Loucy (cell line): Measurements from ENCODE around the gene ACBD7.

Experiments used
- H2AFZ ChIP-seq: fragments of 200-600 bp; sonication (generic); 2 replicates; pipeline ENCODE4 v1.6.0; 2016; ENCODE audit warnings: antibody characterized with exemption, mild to moderate bottlenecking, low read length, moderate library complexity
- H3F3A ChIP-seq: fragments of 200-600 bp; 2 replicates; pipeline ENCODE4 v1.6.0; 2016; ENCODE audit warnings: antibody characterized with exemption, low read depth, mild to moderate bottlenecking
- H3K27me3 ChIP-seq: fragments of 200-600 bp; sonication (generic); 2 replicates; pipeline ENCODE4 v1.6.1; 2014; ENCODE audit warnings: low read length, mild to moderate bottlenecking; ENCODE audit not compliant: insufficient read depth, poor library complexity, severe bottlenecking
- H3K36me3 ChIP-seq: fragments of 200-600 bp; sonication (generic); 2 replicates; pipeline ENCODE4 v1.6.1; 2016; ENCODE audit warnings: low read length; ENCODE audit not compliant: insufficient read depth
- H3K4me1 ChIP-seq: fragments of 200-600 bp; sonication (generic); 2 replicates; pipeline ENCODE4 v1.5.1; 2014; ENCODE audit warnings: low read length, mild to moderate bottlenecking; ENCODE audit not compliant: insufficient read depth, poor library complexity, severe bottlenecking
- H3K4me2 ChIP-seq: fragments of 200-600 bp; sonication (generic); 2 replicates; pipeline ENCODE4 v1.6.0; 2014; ENCODE audit warnings: antibody characterized with exemption, low read length, low read depth, mild to moderate bottlenecking; ENCODE audit not compliant: poor library complexity, severe bottlenecking
- H3K4me3 ChIP-seq: fragments of 200-600 bp; sonication (generic); 2 replicates; pipeline ENCODE4 v1.5.1; 2014; ENCODE audit warnings: low read length, mild to moderate bottlenecking, mixed read lengths; ENCODE audit not compliant: poor library complexity, severe bottlenecking
- H3K79me2 ChIP-seq: fragments of 200-600 bp; sonication (generic); 2 replicates; pipeline ENCODE4 v1.6.1; 2014; ENCODE audit warnings: low read length; ENCODE audit not compliant: insufficient read depth
- H3K9ac ChIP-seq: fragments of 200-600 bp; sonication (generic); 2 replicates; pipeline ENCODE4 v1.6.0; 2014; ENCODE audit warnings: mild to moderate bottlenecking, low read depth, low read length, moderate library complexity; ENCODE audit not compliant: poor library complexity, severe bottlenecking
- H3K9me2 ChIP-seq: fragments of 200-600 bp; sonication (generic); replicated peaks from 2 replicates; pipeline ENCODE4 v1.6.1; 2016; ENCODE audit warnings: low read depth, low read length, mixed read lengths
- H3K9me3 ChIP-seq: fragments of 200-600 bp; sonication (generic); 2 replicates; pipeline ENCODE4 v1.6.1; 2014; ENCODE audit warnings: mild to moderate bottlenecking, antibody characterized with exemption, low read length, low read depth; ENCODE audit not compliant: insufficient read depth
- H4K20me1 ChIP-seq: fragments of 200-600 bp; sonication (generic); 2 replicates; pipeline ENCODE4 v1.6.0; 2014; ENCODE audit warnings: antibody characterized with exemption, low read length, mild to moderate bottlenecking; ENCODE audit not compliant: insufficient read depth, poor library complexity, severe bottlenecking
- EZH2phosphoT487 ChIP-seq: fragments of 200-600 bp; IDR thresholded peaks from 2 replicates; pipeline ENCODE4 v1.6.1; 2018; ENCODE audit warnings: antibody characterized with exemption, mild to moderate bottlenecking, moderate library complexity, borderline replicate concordance
- TF ChIP-seq, protein P1 (sequence below): fragments of 200-600 bp; sonication (generic); conservative IDR thresholded peaks from 2 replicates; pipeline ENCODE4 v1.5.1; 2014; ENCODE audit warnings: mild to moderate bottlenecking, antibody characterized with exemption, low read length

ACBD7 gene

GRCh38 chr10:15052121-15052520 lies 36.5 kb downstream of the ACBD7 start:
- H3K9me3 ChIP-seq: no peaks in the 10 kb centered on the region
- no peaks in the 10 kb centered on the region for H3F3A ChIP-seq
- H3K4me3 ChIP-seq: no peak overlapping the region
- no peaks in the 10 kb centered on the region for H3K9me2 ChIP-seq
- no peaks in the 10 kb centered on the region for H3K36me3 ChIP-seq
- H3K4me1 ChIP-seq: no peaks in the 10 kb centered on the region
- no peak overlapping the region for H3K4me2 ChIP-seq
- no peak overlapping the region for H3K9ac ChIP-seq
- no peaks in the 10 kb centered on the region for H3K79me2 ChIP-seq
- no peaks in the 10 kb centered on the region for H4K20me1 ChIP-seq
- no peak overlapping the region for H2AFZ ChIP-seq
- no peaks in the 10 kb centered on the region for H3K27me3 ChIP-seq
- TF ChIP-seq, protein P1, sequence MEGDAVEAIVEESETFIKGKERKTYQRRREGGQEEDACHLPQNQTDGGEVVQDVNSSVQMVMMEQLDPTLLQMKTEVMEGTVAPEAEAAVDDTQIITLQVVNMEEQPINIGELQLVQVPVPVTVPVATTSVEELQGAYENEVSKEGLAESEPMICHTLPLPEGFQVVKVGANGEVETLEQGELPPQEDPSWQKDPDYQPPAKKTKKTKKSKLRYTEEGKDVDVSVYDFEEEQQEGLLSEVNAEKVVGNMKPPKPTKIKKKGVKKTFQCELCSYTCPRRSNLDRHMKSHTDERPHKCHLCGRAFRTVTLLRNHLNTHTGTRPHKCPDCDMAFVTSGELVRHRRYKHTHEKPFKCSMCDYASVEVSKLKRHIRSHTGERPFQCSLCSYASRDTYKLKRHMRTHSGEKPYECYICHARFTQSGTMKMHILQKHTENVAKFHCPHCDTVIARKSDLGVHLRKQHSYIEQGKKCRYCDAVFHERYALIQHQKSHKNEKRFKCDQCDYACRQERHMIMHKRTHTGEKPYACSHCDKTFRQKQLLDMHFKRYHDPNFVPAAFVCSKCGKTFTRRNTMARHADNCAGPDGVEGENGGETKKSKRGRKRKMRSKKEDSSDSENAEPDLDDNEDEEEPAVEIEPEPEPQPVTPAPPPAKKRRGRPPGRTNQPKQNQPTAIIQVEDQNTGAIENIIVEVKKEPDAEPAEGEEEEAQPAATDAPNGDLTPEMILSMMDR: no peak
- TF ChIP-seq EZH2phosphoT487: no peak

DNA sequence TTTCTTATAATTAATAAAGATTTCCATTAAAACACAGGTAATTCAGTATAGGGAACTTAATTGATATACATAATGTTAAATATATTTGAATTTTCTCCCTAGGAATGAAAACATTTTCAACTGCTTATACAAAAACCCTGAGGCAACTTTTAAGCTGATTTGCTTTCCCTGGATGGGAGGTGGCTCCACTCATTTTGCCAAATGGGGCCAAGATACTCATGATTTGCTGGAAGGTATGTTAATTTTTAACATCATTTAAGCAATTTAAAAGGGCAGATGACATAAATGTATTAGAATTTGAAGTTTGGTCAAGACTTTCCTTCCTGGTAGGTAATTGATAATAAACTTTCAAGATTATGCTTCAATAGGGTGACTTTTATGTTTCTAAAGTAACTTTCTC lies 39.0 kb downstream of the ACBD7 start:
- Histone ChIP-seq H3K4me1 (no peaks in the 10 kb centered on the region), H3K36me3 (no peaks in the 10 kb centered on the region), H2AFZ (no peak overlapping the region), H3K9me2 (no peaks in the 10 kb centered on the region), H3K9me3 (no peaks in the 10 kb centered on the region), H3K9ac (no peak overlapping the region), H3F3A (no peaks in the 10 kb centered on the region), H4K20me1 (no peaks in the 10 kb centered on the region), H3K4me3 (no peak overlapping the region), H3K79me2 (no peaks in the 10 kb centered on the region), H3K4me2 (no peak overlapping the region), H3K27me3 (no peaks in the 10 kb centered on the region)
- TF ChIP-seq, protein P1: no peak
- TF ChIP-seq EZH2phosphoT487: no peak

DNA sequence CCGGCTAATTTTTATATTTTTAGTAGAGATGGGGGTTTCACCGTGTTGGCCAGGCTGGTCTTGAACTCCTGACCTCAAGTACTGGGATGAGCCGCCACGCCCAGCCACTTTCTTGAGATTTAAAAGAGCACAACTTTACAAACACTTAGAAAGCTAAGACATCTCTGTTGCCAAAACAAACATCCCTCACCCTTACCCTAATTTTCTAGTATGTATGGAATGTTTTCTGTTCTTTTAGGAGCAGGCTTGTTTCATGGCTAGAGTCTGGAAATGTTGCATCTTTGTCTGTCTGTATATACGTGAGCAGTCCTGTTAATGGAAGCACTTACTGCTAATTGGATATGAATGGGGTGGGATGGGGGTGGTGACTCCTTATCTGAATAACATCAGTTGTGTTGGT lies 42.0 kb downstream of the ACBD7 start:
- H3K79me2 ChIP-seq: no peaks in the 10 kb centered on the region
- H3K4me1 ChIP-seq: no peaks in the 10 kb centered on the region
- no peak overlapping the region for H3K4me3 ChIP-seq
- H3F3A ChIP-seq: no peaks in the 10 kb centered on the region
- no peak for TF ChIP-seq EZH2phosphoT487
- H3K9me2 ChIP-seq: no peaks in the 10 kb centered on the region
- no peak overlapping the region for H3K4me2 ChIP-seq
- H3K27me3 ChIP-seq: no peaks in the 10 kb centered on the region
- H2AFZ ChIP-seq: no peak overlapping the region
- H3K9ac ChIP-seq: no peak overlapping the region
- no peaks in the 10 kb centered on the region for H3K36me3 ChIP-seq
- no peaks in the 10 kb centered on the region for H3K9me3 ChIP-seq
- H4K20me1 ChIP-seq: no peaks in the 10 kb centered on the region

DNA sequence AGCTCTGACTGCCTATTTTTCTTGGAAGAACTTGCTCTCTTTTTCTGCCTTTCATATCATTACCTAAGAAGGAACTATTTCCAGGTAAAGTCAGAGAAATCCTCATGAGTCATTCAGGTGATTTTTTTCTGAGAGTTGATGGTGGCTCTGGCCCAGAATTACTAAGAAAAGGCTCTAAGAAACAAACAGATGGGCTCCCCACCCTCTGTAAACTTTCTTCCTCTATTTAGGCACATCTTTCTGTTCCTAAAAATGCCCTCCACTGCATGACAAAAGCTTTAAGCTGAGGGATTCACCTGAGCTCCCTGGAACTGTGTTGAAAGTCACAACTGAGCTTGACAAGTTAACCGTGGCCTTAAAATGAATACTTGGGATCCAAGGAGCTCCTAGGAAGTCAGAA lies 43.2 kb downstream of the ACBD7 start:
- no peaks in the 10 kb centered on the region for H3K9me2 ChIP-seq
- H3K36me3 ChIP-seq: no peaks in the 10 kb centered on the region
- H3K9ac ChIP-seq: no peak overlapping the region
- no peaks in the 10 kb centered on the region for H3K79me2 ChIP-seq
- H2AFZ ChIP-seq: no peak overlapping the region
- no peak overlapping the region for H3K4me2 ChIP-seq
- no peaks in the 10 kb centered on the region for H3K9me3 ChIP-seq
- H3K4me3 ChIP-seq: no peak overlapping the region
- TF ChIP-seq EZH2phosphoT487: no peak
- TF ChIP-seq, protein P1: no peak
- no peaks in the 10 kb centered on the region for H4K20me1 ChIP-seq
- H3K4me1 ChIP-seq: no peaks in the 10 kb centered on the region
- no peaks in the 10 kb centered on the region for H3K27me3 ChIP-seq
- no peaks in the 10 kb centered on the region for H3F3A ChIP-seq
